GM19043 (cell line): ENCODE measurements around the gene CST9.

ENCODE experiments used
- ATAC-seq: cut with Tn5 transposase; IDR thresholded peaks from one replicate; pipeline ENCODE4 v1.9.1; 2021; ENCODE audit warnings: low read depth; ENCODE audit not compliant: unreplicated experiment

CST9 gene

GRCh38 chr20:23605867-23606651, at the start of gene CST9:
TSS of gene CST9 (minus strand) at chr20:23605917. CDS start at chr20:23605864, 53 bp downstream.
- ATAC-seq = no peak

- no peak for ATAC-seq
Measured at GRCh38 chr20:23654717-23655116, 49.0 kb upstream of the CST9 start.

- no peak for ATAC-seq
Measured at GRCh38 chr20:23654000-23654399, 48.3 kb upstream of the CST9 start.

- no peak for ATAC-seq
Measured at GRCh38 chr20:23653400-23653938, 47.8 kb upstream of the CST9 start.

- ATAC-seq = no peak
Measured at GRCh38 chr20:23652926-23653325, 47.2 kb upstream of the CST9 start.

GRCh38 chr20:23652371-23652770, 46.7 kb upstream of the CST9 start:
- no peak for ATAC-seq

- ATAC-seq = no peak
Measured at GRCh38 chr20:23651117-23651516, 45.4 kb upstream of the CST9 start.

GRCh38 chr20:23649830-23650417, 44.2 kb upstream of the CST9 start:
- no peak for ATAC-seq

GRCh38 chr20:23649242-23649641, 43.5 kb upstream of the CST9 start:
- ATAC-seq = no peak

- no peak for ATAC-seq
Measured at GRCh38 chr20:23647346-23647745, 41.6 kb upstream of the CST9 start.

GRCh38 chr20:23646106-23646873, 40.6 kb upstream of the CST9 start:
- ATAC-seq = no peak

- no peak for ATAC-seq
Measured at GRCh38 chr20:23645575-23645974, 39.9 kb upstream of the CST9 start.

- ATAC-seq = no peak
Measured at GRCh38 chr20:23644164-23644563, 38.4 kb upstream of the CST9 start.

GRCh38 chr20:23643659-23644058, 37.9 kb upstream of the CST9 start:
- ATAC-seq = no peak

- ATAC-seq = no peak
Measured at GRCh38 chr20:23641936-23642751, 36.4 kb upstream of the CST9 start.

- no peak for ATAC-seq
Measured at GRCh38 chr20:23640671-23641667, 35.3 kb upstream of the CST9 start.

GRCh38 chr20:23640018-23640601, 34.4 kb upstream of the CST9 start:
- ATAC-seq = no peak

GRCh38 chr20:23639490-23639958, 33.8 kb upstream of the CST9 start:
- no peak for ATAC-seq

- ATAC-seq = no peak
Measured at GRCh38 chr20:23638309-23638708, 32.6 kb upstream of the CST9 start.
